ENCODE data around the gene FAM219A.
"Not testable (repeated sequence)": the region's sequence is repeated elsewhere in the genome, so short reads cannot be mapped to it uniquely, and the experiment has no call there.

Gene FAM219A

GRCh38 chr9:34442770-34443169 lies 15.6 kb downstream of the FAM219A start:
- no peak for DNase-seq

GRCh38 chr9:34440017-34440416 lies 18.4 kb downstream of the FAM219A start:
- DNase-seq = no peak

DNA sequence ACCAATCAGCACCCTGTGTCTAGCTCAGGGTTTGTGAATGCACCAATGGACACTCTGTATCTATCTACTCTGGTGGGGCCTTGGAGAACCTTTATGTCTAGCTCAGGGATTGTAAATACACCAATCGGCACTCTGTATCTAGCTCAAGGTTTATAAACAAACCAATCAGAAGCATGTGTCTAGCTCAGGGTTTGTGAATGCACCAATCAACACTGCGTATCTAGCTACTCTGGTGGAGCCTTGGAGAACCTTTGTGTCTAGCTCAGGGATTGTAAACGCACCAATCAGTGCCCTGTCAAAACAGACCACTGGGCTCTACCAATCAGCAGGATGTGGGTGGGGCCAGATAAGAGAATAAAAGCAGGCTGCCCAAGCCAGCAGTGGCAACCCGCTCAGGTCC lies 19.9 kb downstream of the FAM219A start:
- not testable (repeated sequence) for DNase-seq

DNA sequence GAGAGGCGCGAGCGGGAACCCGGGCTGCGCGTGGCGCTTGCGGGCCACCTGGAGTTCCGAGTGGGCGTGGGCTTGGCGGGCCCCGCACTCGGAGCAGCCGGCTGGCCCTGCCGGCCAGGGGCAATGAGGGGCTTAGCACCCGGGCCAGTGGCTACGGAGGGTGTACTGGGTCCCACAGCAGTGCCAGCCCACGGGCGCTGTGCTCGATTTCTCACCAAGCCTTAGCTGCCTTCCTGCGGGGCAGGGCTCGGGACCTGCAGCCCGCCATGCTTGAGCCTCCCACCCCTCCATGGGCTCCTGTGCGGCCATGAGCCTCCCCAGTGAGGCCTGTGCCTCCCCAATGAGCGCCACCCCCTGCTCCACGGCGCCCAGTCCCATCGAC lies 20.5 kb downstream of the FAM219A start:
- DNase-seq = not testable (repeated sequence)

- peak; percentile 79 for DNase-seq
Observed at GRCh38 chr9:34437006-34437925, 21.1 kb downstream of the FAM219A start.

- no peak for DNase-seq
Observed at GRCh38 chr9:34431667-34432066, 26.7 kb downstream of the FAM219A start.

DNA sequence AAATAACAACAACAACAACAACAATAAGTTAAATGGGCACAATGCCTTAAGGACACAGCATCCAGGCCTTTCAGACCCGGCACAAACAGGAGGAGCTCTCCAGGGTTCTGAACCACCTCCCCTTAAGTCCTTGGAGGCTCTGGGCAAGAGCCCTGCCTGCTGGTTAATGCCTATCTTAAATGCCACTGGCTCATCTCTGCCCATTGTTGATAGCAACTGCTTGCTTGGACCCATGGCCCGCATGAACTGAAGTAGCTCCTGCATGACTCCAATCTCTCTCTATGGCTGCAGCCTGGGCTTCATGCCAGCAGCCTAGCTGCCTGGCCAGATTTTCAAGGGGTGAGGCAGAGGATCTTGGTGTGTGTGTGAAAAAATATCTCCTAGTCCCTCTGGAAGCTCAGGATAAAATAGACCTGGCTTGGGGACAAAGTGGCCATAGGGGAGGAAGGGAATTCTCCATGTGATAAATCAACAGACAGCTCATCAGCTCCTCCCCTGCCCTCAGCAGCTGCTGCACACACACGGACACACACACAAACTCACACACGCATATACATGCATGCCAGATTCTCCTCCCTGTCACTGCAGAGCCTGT lies 27.4 kb downstream of the FAM219A start:
- no peak for DNase-seq

DNA sequence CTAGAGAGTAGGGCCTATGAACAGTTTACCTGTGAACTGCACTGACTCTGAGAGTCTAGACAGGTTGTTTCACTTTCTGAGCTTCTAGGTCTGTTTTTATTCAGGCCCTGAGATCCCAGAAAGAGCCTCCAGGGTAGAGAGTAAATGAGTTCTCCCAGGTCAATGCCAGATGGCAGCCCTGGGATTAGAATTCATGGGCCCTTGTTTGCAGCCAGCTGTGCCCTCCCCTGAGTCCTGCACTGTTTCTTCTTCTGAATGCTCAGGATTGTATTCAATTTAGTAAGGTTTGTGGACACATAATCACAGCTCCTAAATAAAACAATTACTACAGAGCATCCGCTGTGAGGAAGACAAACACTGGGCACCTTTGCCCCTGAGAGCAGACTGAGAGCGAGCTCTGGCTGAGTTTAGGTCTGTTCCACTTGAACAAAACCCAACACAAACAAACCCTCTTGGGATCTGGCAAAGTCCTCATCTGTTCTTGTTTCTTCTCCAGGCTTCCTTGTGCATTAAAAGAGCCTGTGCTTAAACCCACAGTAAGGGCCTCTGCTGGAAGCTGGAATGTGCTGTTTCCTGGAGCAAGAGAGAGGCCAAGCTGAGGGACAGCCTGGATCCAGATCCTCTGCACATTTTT lies 29.9 kb downstream of the FAM219A start:
- DNase-seq = no peak

GRCh38 chr9:34426347-34427074 lies 31.9 kb downstream of the FAM219A start:
- no peak for DNase-seq

- DNase-seq = no peak
Observed at GRCh38 chr9:34419716-34420504, 38.5 kb downstream of the FAM219A start.

- peak; percentile 38 for DNase-seq
Observed at GRCh38 chr9:34417734-34418133, 40.6 kb downstream of the FAM219A start.

GRCh38 chr9:34413231-34413852 lies 45.0 kb downstream of the FAM219A start:
- no peak for DNase-seq

- DNase-seq = no peak
Observed at GRCh38 chr9:34412336-34412735, 46.0 kb downstream of the FAM219A start.

GRCh38 chr9:34409154-34409553 lies 49.2 kb downstream of the FAM219A start:
- no peak for DNase-seq

DNA sequence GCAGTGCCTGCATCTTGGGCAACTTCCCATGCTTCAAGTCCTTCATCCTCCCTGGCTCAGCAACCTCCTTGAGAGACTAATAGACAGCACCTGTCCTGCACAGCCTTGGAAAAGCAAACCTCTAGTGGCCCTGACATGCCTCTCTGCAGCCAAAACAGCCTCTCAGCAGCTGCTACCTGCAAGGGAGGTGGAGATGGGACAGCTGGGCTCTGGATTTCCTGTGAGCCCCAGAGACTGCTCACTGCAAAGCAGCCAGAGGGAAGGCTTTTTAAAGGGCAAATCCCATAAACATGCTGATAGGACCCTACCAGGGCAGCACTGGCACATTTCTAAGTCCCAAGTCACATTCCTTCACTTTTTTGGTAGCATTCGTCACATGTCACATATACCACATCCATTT lies 50.2 kb downstream of the FAM219A start:
- DNase-seq = no peak

GRCh38 chr9:34406219-34406618 lies 52.2 kb downstream of the FAM219A start:
- DNase-seq = no peak

- DNase-seq = no peak
Observed at GRCh38 chr9:34405719-34406118, 52.7 kb downstream of the FAM219A start.

DNA sequence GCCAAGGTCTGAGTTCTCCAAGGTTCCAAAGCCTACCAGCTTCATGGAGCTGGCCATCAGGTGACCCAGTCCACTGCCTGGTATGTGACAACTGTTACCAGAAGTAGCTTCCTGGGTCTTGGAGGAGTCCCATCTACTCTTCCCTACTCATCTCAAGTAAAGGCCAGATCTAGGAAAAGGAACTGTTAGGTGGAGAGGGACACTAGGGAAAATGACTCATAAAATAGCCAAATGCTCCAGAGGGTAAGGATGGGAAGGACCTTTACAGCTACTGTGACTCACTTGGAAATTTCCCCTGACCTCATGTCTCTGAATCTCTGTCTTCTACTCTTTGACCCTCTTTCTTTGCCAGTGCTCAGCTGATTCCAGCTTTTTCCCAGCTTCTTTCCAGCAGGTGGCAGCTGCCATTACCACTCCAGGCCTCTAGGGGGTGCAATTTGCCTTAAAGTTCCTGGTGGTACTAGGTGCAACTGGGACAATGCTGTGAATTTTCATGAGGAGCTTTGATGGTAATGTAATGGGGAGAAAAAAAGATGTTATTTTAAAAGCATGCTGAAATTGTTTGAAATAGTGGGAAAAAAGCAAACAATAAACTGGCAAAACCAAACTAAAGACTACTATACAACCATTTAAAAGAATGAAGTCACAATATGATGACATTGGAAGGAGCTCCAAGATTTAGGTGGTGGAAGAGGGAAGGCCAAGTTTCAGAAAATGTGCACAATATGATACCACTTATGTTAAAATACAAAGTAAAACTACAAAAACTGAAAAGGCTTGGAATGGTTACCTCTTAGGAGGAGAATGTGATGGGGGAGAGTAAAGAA lies 54.6 kb downstream of the FAM219A start:
- DNase-seq = peak; percentile 55

DNA sequence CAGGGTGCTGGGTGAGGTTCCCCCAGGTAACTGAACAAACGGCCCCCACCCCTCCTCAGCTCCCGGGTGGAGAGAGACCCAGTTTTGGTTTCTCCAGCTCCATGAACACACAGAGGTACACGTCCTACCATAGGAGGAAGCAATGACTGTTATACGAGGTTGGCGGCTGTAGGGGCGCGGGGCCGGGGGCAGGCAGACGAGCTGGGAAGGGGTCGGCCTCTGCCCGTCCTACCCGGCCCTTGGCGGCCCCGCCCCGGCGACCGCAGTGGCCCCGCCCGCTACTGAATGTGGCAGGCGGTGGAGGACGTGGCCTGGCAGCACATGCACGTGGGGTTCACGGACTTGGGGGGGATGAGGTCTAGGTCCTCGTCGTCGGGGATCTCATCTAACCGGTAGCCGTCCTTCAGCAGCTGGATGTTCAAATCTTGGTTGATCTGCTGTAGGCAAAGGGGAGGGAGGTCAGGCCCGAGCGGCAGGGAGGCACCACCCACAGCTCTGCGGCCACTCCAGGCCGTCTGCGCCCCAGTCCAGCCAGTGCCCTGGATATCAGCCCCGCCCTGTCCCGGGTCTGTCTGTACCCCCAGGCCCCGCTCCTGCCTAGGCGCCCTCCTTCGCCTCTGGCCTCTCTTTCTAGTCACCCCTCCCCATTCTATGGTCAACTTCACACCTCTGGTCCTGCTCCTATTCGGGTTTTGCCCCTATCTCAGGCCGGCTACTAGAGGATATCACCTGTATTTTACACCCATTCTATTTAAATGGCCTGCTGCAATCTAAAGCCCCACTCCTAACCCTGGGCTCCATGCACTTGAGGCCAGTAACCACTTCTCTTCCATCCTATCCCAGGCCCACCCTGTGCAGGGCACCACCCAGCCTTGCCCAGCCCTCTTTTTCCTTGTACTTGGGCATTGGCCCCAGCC lies 57.4 kb downstream of the FAM219A start:
- no peak for DNase-seq

GRCh38 chr9:34400275-34400674 lies 58.1 kb downstream of the FAM219A start:
- DNase-seq = no peak
